HL-60 (cell line): ENCODE data around the gene ZDHHC17.

Experiments
- CTCF ChIP-seq: IDR thresholded peaks from one replicate; pipeline ENCODE4 v1.5.1; 2011; ENCODE audit warnings: low read length, control low read depth, inconsistent platforms; ENCODE audit not compliant: insufficient read depth
- POLR2AphosphoS5 ChIP-seq: IDR thresholded peaks from 2 replicates; pipeline ENCODE4 v1.6.1; 2012; ENCODE audit warnings: low read depth

GRCh38 chr12:76876696-76877229 is 112.8 kb downstream of the ZDHHC17 start:
- TF ChIP-seq CTCF (no peak), POLR2AphosphoS5 (no peak)
